GM12878 (cell line): ENCODE measurements around the gene CKMT2. TPM values are rescaled to one million over a fixed set of nuclear protein-coding genes. Genes with fewer than 3 reads are reported as not detected.

ENCODE experiments used
- ATAC-seq: fragments of 200-7000 bp; cut with Tn5 transposase; 3 replicates; pipeline ENCODE4 v1.9.1; 2020; ENCODE audit warnings: mild to moderate bottlenecking, moderate library complexity
- BruUV-seq: library from RNA; stranded (reverse); fragments of 400-500 nt; replicated peaks from 2 replicates; lab custom pipeline; 2021; lab: Mats Ljungman, UMichigan
- CTCF ChIA-PET: fragments of 300-600 bp; sonication (Branson Sonifier 250); formaldehyde crosslinking; extraction: SDS; loops from one replicate; lab custom pipeline; 2021; ENCODE audit warnings: inconsistent platforms; lab: Yijun Ruan, JAX
- POLR2A ChIA-PET: fragments of 350-600 bp; formaldehyde crosslinking; extraction: SDS; loops from one replicate; lab custom pipeline; 2021; ENCODE audit warnings: inconsistent platforms; lab: Charles Lee
- RAD21 ChIA-PET: fragments of 300-600 bp; sonication (Branson Sonifier 250); formaldehyde crosslinking; loops from one replicate; lab custom pipeline; 2023; ENCODE audit warnings: antibody characterized with exemption; ENCODE audit not compliant: unreplicated experiment; lab: Charles Lee
- SMC1A ChIA-PET: fragments of 300-600 bp; sonication (Branson Sonifier 250); formaldehyde crosslinking; loops from one replicate; lab custom pipeline; 2023; ENCODE audit not compliant: unreplicated experiment, uncharacterized antibody; lab: Charles Lee
- DNase-seq: peaks from one replicate; pipeline ENCODE4 v3.0.0-alpha.2; 2011; ENCODE audit warnings: low read depth, low spot score
- FAIRE-seq: peaks from 3 replicates; lab custom pipeline; 2011; peaks lifted over from hg19 to GRCh38; lab: Jason Lieb, UNC
- H2AFZ ChIP-seq: 2 replicates; pipeline ENCODE4 v1.6.0; 2011; ENCODE audit warnings: low read depth, low read length, control low read depth; ENCODE audit not compliant: control insufficient read depth
- H3K27ac ChIP-seq: 2 replicates; pipeline ENCODE4 v1.5.1; 2011; ENCODE audit warnings: control low read depth; ENCODE audit not compliant: control insufficient read depth, insufficient read depth
- H3K27me3 ChIP-seq, 2 experiments: replicated peaks in 1 of 2; 2 replicates each; pipeline versions ENCODE4 v1.6.0 to v1.6.1; 2011; ENCODE audit warnings: low read length in 1 of 2; ENCODE audit not compliant: control insufficient read depth in 2 of 2, insufficient read depth in 2 of 2
- H3K36me3 ChIP-seq, 2 experiments: 2 replicates each; pipeline ENCODE4 v1.5.1; 2011; ENCODE audit warnings: low read length in 1 of 2; ENCODE audit not compliant: control insufficient read depth in 2 of 2, insufficient read depth in 2 of 2
- H3K4me1 ChIP-seq: 2 replicates; pipeline ENCODE4 v1.6.1; 2011; ENCODE audit warnings: mild to moderate bottlenecking, low read length, moderate library complexity, mixed read lengths; ENCODE audit not compliant: control insufficient read depth, insufficient read depth
- H3K4me2 ChIP-seq: 2 replicates; pipeline ENCODE4 v1.6.0; 2011; ENCODE audit warnings: control low read depth; ENCODE audit not compliant: control insufficient read depth, insufficient read depth
- H3K4me3 ChIP-seq: fragments of 200-600 bp; sonication (generic); 2 replicates; pipeline ENCODE4 v1.5.1; 2016
- H3K79me2 ChIP-seq: 2 replicates; pipeline ENCODE4 v1.6.0; 2011; ENCODE audit warnings: low read length; ENCODE audit not compliant: control insufficient read depth, insufficient read depth
- H3K9ac ChIP-seq: 2 replicates; pipeline ENCODE4 v1.8.0; 2011; ENCODE audit warnings: low read length, control low read depth, mixed read lengths; ENCODE audit not compliant: control insufficient read depth, insufficient read depth
- H3K9me3 ChIP-seq: replicated peaks from 3 replicates; pipeline ENCODE4 v1.5.1; 2011; ENCODE audit warnings: mild to moderate bottlenecking, low read length; ENCODE audit not compliant: control insufficient read depth, insufficient read depth
- H4K20me1 ChIP-seq: 2 replicates; pipeline ENCODE4 v1.6.0; 2011; ENCODE audit not compliant: control insufficient read depth, insufficient read depth
- ATF7 ChIP-seq: fragments of 450-650 bp; IDR thresholded peaks from 2 replicates; pipeline ENCODE4 v1.6.1; 2016; ENCODE audit warnings: low read depth, mild to moderate bottlenecking
- BACH1 ChIP-seq: fragments of 450-650 bp; IDR thresholded peaks from 2 replicates; pipeline ENCODE4 v1.6.1; 2017; ENCODE audit warnings: mild to moderate bottlenecking, borderline replicate concordance
- EGR1 ChIP-seq, 2 experiments: IDR thresholded peaks; 1 replicate in 1 of 2; 2 replicates in 1 of 2; pipeline ENCODE4 v1.6.1; 2011 to 2012; ENCODE audit warnings: low read depth in 2 of 2, low read length in 2 of 2, borderline replicate concordance in 1 of 2, mild to moderate bottlenecking in 1 of 2, moderate library complexity in 1 of 2
- ELK1 ChIP-seq: IDR thresholded peaks from 2 replicates; pipeline ENCODE4 v1.6.1; 2012; ENCODE audit warnings: low read depth, low read length, improper control_type of control experiment
- FOXK2 ChIP-seq: fragments of 450-650 bp; IDR thresholded peaks from 2 replicates; pipeline ENCODE4 v1.6.1; 2017; ENCODE audit warnings: mild to moderate bottlenecking, moderate library complexity
- GABPA ChIP-seq: IDR thresholded peaks from 2 replicates; pipeline ENCODE4 v1.6.1; 2014; ENCODE audit warnings: antibody characterized with exemption, low read depth, mild to moderate bottlenecking, inconsistent platforms
- HSF1 ChIP-seq: fragments of 150-350 bp; IDR thresholded peaks from 2 replicates; pipeline ENCODE4 v1.6.1; 2014; ENCODE audit warnings: mild to moderate bottlenecking, low read depth, low read length
- JUND ChIP-seq: IDR thresholded peaks from 2 replicates; pipeline ENCODE4 v1.6.1; 2012; ENCODE audit warnings: low read depth, mild to moderate bottlenecking, low read length, improper control_type of control experiment, moderate library complexity
- MXI1 ChIP-seq: fragments of 150-350 bp; IDR thresholded peaks from 2 replicates; pipeline ENCODE4 v1.6.1; 2011; ENCODE audit warnings: low read depth, mild to moderate bottlenecking, inconsistent platforms, low read length, improper control_type of control experiment
- STAT3 ChIP-seq: IDR thresholded peaks from 2 replicates; pipeline ENCODE4 v1.6.1; 2011; ENCODE audit warnings: low read depth, low read length, improper control_type of control experiment
- TCF7 ChIP-seq: IDR thresholded peaks from 2 replicates; pipeline ENCODE4 v1.6.1; 2014; ENCODE audit warnings: antibody characterized with exemption, borderline replicate concordance
- ZNF24 ChIP-seq: fragments of 450-650 bp; IDR thresholded peaks from 2 replicates; pipeline ENCODE4 v1.6.1; 2017; ENCODE audit warnings: antibody characterized with exemption, mild to moderate bottlenecking
- ZNF592 ChIP-seq: fragments of 450-650 bp; IDR thresholded peaks from 2 replicates; pipeline ENCODE4 v1.6.1; 2017; ENCODE audit warnings: mild to moderate bottlenecking, moderate library complexity
- WGBS: methylation state at CpG from one replicate; pipeline ENCODE4 v1.1.6; 2016; ENCODE audit warnings: low lambda C conversion rate; ENCODE audit not compliant: insufficient replicate concordance, insufficient coverage; ENCODE audit errors: missing lambda C conversion rate; 5-methylcytosine and 5-hydroxymethylcytosine counted together
- in situ Hi-C: fragments of 300-500 bp; cut with MboI; formaldehyde crosslinking; loops from 9 replicates; pipeline ENCODE4 v1.14.3; 2018; ENCODE audit warnings: mixed read lengths
- intact Hi-C: fragments of 100-400 bp; cut with micrococcal nuclease; formaldehyde crosslinking; loops from one replicate; pipeline ENCODE4 v1.14.2; 2022; ENCODE audit not compliant: unreplicated experiment
- polyA plus RNA-seq, 11 experiments: library from polyadenylated mRNA; depleted of rRNA in 4 of 11; unstranded in 6 of 11; stranded (reverse) in 5 of 11; fragments of >200 nt; fragmentation: Nextera tagmentation in 4 of 11; fragmentation: Illumina TruSeq in 1 of 11; extraction: Ambion mirVana in 4 of 11; extraction: Trizol in 1 of 11; gene quantifications; 1 replicate in 1 of 11; 2 replicates in 10 of 11; pipeline versions ENCODE4 v1.2.1 to v1.2.3, GENCODE V29; 2011 to 2016; ENCODE audit warnings: inconsistent platforms in 2 of 11, missing spikeins in 2 of 11, low read depth in 1 of 11
- total RNA-seq, 4 experiments: library from RNA; depleted of rRNA in 3 of 4; stranded (reverse); fragments of >200 nt in 3 of 4; fragmentation: Illumina TruSeq in 1 of 4; extraction: Trizol in 1 of 4; gene quantifications; 2 replicates each; pipeline versions ENCODE4 v1.2.1 to v1.2.3, GENCODE V29; 2013 to 2021

Gene CKMT2
- total and polyA plus RNA-seq, 10 of the 15 experiments (the other 5 are each of a cell fraction or from before 2014, with no cell fraction given), result 0.70 to 1.2 TPM; not detected in 8

- TF ChIP-seq ZNF592 (no peak), ATF7 (peak; percentile 32; the same call in 1 of the 2 replicates), GABPA (no peak)
Measured at GRCh38 chr5:81209869-81210493, 23.1 kb upstream of the CKMT2 start (continued).

- H2AFZ ChIP-seq, result peak overlapping the region; percentile 13
- WGBS, result 2% methylated on average over 11 of the region's 11 CpGs
- H3K4me1 ChIP-seq, result peaks cover 18% of the 10 kb centered on the region; the same call in 1 of the 2 replicates
- peak; percentile 85 for ATAC-seq
- H4K20me1 ChIP-seq, result no peaks in the 10 kb centered on the region
- SMC1A ChIA-PET, result interaction anchor here (0.7 to 1.4 kb wide), 7 partner anchors 9 to 37 kb away, joined by 3 to 5 read pairs (median 3); no protein-coding TSS in a partner anchor
- no peaks in the 10 kb centered on the region for H3K27me3 ChIP-seq
- RAD21 ChIA-PET, result interaction anchor here (0.6 to 1.4 kb wide), 4 partner anchors 9 to 86 kb away, joined by 3 to 4 read pairs (median 4); no protein-coding TSS in a partner anchor
- H3K27ac ChIP-seq, result no peak overlapping the region
- no TSS peak for BruUV-seq
- no peak for FAIRE-seq
- CTCF ChIA-PET, result interaction anchor here (0.9 to 1.9 kb wide), 7 partner anchors 9 to 47 kb away, joined by 3 to 8 read pairs (median 4); no protein-coding TSS in a partner anchor
- no peaks in the 10 kb centered on the region for H3K9me3 ChIP-seq
- in situ Hi-C loops (no loop called here), intact Hi-C loops (loop anchor here (5.0 kb wide), 1 partner anchor 75 kb away; no protein-coding TSS in a partner anchor)
- H3K79me2 ChIP-seq, result no peaks in the 10 kb centered on the region
- POLR2A ChIA-PET, result interaction anchor here (0.7 to 1.6 kb wide), 3 partner anchors 89 to 1140 kb away, joined by 3 to 4 read pairs (median 4); partner anchors contain the start of gene ZCCHC9
- DNase-seq, result peak; percentile 51
- no peak overlapping the region for H3K4me3 ChIP-seq
- no peaks in the 10 kb centered on the region for H3K36me3 ChIP-seq
- no peak overlapping the region for H3K9ac ChIP-seq
- H3K4me2 ChIP-seq, result peak overlapping the region; percentile 33; the same call in 1 of the 2 replicates
- TF ChIP-seq EGR1 (IDR thresholded peaks at IDR 0.05; ENCODE audit: borderline replicate concordance in 1 of 2, low read depth in 2 of 2, low read length in 2 of 2) (no peak), JUND (no peak), HSF1 (no peak), ELK1 (no peak), MXI1 (no peak), STAT3 (no peak), BACH1 (peak; percentile 18; the same call in 1 of the 2 replicates), TCF7 (no peak), ATF7 (peak; percentile 58; the same call in 1 of the 2 replicates), ZNF24 (no peak), FOXK2 (no peak)
Measured at GRCh38 chr5:81212211-81212751, 20.8 kb upstream of the CKMT2 start.
